HG03139 (cell line): Measurements from ENCODE around the gene TMEM145.
"Not testable (repeated sequence)": the region's sequence is repeated elsewhere in the genome, so short reads cannot be mapped to it uniquely, and the experiment has no call there.

Experiments used
- ATAC-seq: cut with Tn5 transposase; IDR thresholded peaks from one replicate; pipeline ENCODE4 v1.9.1; 2021; ENCODE audit not compliant: unreplicated experiment

TMEM145 gene

GRCh38 chr19:42333975-42334696 is 21.0 kb downstream of the TMEM145 start:
- no peak for ATAC-seq

GRCh38 chr19:42334697-42335373 is 21.7 kb downstream of the TMEM145 start:
- ATAC-seq, result no peak

DNA sequence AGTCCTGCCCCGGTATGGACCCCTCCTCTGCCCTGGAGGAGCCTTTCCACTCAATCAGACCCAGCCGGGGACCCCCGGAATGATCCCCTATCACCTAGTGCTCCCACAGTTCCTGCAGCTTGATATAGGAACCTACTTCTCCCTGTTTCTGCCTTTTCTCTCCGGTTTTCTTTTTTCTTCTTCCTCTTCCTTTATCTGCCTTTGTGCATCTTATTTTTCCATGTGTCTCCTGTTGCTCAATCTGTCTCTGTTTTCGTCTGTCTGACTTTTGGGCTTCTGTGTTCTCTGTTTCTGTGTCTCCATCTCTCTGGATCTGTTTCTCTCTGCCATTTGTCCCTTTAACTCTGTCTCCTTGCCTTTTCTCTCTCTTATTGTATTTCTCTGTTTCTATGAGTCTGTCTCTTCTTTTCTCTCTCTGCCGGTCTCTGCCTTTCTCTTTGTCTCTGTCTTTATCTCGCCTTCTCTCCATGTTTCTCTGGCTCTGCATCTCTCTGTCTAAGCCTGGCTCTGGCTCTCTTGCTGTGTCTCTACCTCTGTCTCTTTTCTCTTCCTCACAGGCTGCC is 22.3 kb downstream of the TMEM145 start:
- no peak for ATAC-seq

- no peak for ATAC-seq
These were observed 22.9 kb downstream of the TMEM145 start for GRCh38 chr19:42335971-42336370.

- not testable (repeated sequence) for ATAC-seq
These were observed 26.2 kb downstream of the TMEM145 start for GRCh38 chr19:42339126-42339860.

GRCh38 chr19:42339922-42340321 is 26.8 kb downstream of the TMEM145 start:
- ATAC-seq, result not testable (repeated sequence)

- no peak for ATAC-seq
These were observed 30.4 kb downstream of the TMEM145 start for GRCh38 chr19:42343344-42344110.

DNA sequence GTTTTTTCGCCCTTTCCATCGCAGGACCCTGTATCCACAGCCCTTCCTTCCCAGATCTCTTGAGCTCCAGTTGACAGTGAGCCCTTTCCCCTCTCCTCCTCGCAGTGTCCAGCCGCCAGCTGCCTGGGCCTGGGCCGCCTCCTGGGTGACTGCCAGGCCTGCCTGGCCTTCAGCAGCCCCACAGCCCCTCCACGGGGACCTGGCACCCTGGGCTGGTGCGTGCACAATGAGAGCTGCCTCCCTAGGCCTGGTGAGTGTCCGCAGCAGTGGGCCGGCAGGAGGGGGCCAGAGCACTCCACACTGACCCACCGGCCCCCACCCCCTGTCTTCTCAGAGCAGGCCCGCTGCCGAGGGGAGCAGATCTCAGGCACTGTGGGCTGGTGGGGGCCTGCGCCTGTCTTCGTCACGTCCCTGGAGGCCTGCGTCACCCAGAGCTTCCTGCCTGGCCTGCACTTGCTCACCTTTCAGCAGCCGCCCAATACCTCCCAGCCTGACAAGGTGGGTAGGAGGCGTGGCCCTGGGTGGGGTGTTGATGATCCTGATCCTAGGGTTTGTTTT is 31.3 kb downstream of the TMEM145 start:
- ATAC-seq, result no peak

DNA sequence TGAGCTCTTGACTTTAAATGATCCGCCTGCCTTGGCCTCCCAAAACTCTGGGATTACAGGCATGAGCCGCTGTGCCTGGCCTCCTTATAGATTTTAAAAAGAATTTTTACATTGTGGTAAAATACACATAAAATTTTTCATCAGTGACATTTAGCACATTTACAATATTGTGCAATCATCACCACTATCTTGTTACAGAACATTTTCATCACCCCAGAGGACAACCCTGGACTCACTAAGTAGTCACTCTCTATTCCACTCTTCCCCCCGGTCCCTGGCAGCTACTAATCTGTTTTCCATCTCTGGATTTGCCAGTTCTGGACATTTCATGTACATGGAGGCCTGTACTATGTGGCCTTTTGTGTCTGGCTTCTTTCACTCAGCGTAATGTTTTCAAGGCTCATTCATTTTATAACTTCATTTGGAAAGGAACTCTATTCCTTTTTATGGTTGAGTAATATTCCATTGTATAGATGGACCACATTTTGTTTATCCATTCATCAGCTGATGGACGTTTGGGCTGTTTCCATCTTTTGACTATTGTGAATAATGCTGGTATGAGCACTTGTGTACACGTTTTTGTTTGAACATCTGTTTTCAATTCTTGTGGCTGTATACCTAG is 32.2 kb downstream of the TMEM145 start:
- ATAC-seq, result no peak

- ATAC-seq, result no peak
These were observed 35.1 kb downstream of the TMEM145 start for GRCh38 chr19:42348211-42348610.

DNA sequence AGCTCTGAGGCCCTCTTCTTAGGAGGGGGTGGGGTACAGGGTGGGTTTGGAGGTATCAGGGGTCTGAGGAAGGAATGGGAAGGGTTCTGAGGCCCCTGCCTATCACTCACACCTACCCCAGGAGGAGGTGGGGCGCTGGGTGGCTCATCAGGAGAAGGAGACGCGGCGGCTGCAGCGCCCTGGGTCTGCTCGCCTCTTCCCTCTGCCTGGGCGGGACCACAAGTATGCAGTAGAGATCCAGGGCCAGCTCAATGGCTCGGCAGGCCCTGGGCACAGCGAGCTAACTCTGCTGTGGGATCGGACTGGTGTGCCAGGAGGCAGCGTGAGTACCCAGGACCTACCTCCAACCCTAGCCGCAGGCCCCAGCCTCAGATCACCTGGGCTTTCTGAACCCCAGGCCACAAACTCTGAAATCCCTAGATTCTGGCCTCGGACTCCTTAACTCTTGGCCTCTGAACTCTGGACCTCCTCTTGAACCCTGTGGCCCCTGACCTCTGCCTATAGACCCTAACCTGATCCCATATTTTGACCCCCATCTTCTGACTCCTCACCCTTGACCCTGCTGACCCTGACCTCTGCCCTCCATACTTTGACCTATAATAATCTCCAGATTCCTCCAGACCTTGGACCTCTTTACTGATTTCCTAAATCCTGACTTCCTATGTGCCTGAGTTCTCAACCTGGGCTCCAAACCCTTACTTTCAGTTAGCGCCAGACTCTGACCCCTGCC is 36.4 kb downstream of the TMEM145 start:
- ATAC-seq, result no peak

- ATAC-seq, result no peak
These were observed 37.3 kb downstream of the TMEM145 start for GRCh38 chr19:42350417-42350816.

- no peak for ATAC-seq
These were observed 38.1 kb downstream of the TMEM145 start for GRCh38 chr19:42351079-42351735.

DNA sequence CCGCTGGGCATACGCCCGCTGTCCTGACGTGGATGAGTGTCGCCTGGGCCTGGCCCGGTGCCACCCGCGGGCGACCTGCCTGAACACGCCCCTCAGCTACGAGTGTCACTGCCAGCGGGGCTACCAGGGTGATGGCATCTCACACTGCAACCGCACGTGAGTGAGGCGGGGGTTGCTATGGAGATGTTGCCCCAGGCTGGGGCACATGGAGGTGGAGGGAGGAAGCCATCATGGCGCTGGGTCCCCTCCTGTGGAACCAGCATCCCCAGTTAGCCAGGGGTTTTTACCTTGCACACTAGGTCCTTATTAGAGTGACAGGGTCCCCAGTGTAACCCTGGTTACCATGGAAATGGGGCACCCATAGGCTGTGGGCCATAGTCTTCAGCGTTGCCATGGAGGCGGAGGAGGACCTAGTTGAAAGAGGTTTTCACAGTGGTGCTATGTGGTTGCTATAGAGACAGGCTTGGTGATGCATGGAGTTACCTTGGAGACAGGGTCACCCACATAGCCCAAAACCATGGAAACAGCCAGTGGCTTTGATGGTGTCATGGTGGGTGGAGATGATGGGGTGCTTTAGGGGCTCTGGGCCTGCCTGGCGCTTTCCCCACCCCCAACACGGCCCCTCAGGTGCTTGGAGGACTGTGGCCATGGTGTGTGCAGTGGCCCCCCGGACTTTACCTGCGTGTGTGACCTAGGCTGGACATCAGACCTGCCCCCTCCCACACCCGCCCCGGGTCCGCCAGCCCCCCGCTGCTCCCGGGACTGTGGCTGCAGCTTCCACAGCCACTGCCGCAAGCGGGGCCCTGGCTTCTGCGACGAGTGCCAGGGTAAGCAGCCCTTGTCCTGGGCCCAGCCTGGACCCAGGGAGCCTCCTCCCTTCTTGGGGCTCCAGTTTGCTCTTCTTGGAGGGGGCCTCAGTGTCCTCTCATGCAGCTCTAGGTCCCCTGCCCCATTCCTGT is 39.5 kb downstream of the TMEM145 start:
- ATAC-seq, result no peak

DNA sequence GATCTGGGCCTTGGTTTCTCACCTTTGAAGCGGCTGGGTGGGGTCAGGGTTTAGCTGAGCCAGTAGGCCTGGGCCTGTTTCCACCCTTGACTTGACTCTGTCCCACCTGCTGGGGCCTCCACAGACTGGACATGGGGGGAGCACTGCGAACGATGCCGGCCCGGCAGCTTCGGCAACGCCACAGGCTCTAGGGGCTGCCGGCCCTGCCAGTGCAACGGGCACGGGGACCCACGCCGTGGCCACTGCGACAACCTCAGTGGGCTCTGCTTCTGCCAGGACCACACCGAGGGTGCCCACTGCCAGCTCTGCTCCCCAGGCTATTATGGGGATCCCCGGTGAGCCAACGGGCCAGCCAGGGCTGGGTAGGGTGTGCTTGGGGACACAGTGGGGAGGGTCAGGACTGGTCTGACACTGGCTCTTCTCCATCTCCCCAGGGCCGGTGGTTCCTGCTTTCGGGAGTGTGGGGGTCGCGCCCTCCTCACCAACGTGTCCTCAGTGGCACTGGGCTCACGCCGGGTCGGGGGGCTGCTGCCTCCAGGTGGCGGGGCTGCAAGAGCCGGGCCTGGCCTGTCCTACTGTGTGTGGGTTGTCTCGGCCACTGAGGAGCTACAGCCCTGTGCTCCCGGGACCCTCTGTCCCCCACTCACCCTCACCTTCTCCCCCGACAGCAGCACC is 40.4 kb downstream of the TMEM145 start:
- no peak for ATAC-seq

- no peak for ATAC-seq
These were observed 42.8 kb downstream of the TMEM145 start for GRCh38 chr19:42355896-42356295.

DNA sequence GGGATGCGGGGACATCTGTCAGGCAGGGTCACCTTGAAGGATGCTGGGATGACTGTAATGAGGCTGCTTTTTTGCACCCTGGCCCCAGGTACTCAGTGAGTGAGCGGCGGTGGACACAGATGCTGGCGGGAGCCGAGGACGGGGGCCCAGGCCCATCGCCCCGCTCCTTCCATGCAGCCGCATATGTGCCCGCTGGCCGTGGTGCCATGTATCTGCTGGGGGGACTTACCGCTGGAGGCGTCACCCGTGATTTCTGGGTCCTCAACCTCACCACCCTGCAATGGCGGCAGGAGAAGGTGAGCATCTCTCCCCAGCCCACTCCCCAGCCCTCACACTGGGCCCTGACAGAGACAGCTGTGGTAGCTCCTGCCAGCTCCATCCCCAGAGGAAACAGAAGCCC is 43.6 kb downstream of the TMEM145 start:
- ATAC-seq, result no peak
